ENCODE data around the gene ETV1. TPM values are rescaled to one million over a fixed set of nuclear protein-coding genes. Genes with fewer than 3 reads are reported as not detected.

The ETV1 gene
- total RNA-seq, 1 experiment from 2014 or later = 23.3 TPM

DNA sequence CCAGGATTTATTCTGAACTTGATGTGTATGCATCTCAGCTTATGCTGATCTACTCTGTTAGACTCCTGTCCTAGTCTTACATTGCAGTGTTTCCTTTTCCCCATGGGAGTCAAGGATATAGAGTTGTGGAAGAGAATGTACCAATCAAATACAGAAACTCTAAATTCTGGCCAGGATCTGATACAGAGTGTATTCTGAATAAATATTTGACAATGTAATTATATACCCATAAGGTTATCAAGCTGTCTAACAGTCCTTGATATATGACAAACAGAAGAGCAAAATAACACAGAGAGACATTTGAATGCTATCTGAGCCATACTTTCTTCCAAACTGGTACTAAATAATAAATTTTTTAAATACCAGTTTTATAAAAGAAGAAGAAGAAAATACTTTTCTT is 116.8 kb downstream of the ETV1 start:
- Histone ChIP-seq H3K9me2 (ENCODE audit: insufficient read depth) (no peaks in the 10 kb centered on the region), H3K4me2 (ENCODE audit: low read length) (no peak overlapping the region), H3K36me3 (ENCODE audit: control insufficient read depth in 1 of 2, insufficient read depth in 2 of 2, low read length in 2 of 2) (no peaks in the 10 kb centered on the region), H3K79me2 (ENCODE audit: insufficient read depth, low read length) (no peaks in the 10 kb centered on the region), H3K4me3 (replicated peaks in 1 of 2; ENCODE audit: low read depth in 1 of 2, low read length in 2 of 2) (no peak overlapping the region), H3K4me1 (ENCODE audit: control insufficient read depth in 1 of 2, insufficient read depth in 2 of 2, low read length in 2 of 2) (no peaks in the 10 kb centered on the region), H3K9ac (ENCODE audit: low read length) (no peak overlapping the region), H4K20me1 (ENCODE audit: insufficient read depth) (no peaks in the 10 kb centered on the region), H2AFZ (ENCODE audit: low read depth, low read length, poor library complexity, severe bottlenecking) (no peak overlapping the region), H3K27me3 (ENCODE audit: insufficient read depth, low read length) (no peaks in the 10 kb centered on the region), H3K9me3 (ENCODE audit: control insufficient read depth in 1 of 2, insufficient read depth in 1 of 2, low read depth in 1 of 2, low read length in 2 of 2) (no peaks in the 10 kb centered on the region), H3K27ac (ENCODE audit: low read depth, low read length) (no peak overlapping the region)
- CTCF ChIA-PET = no interaction called here
- intact Hi-C loops (cut with micrococcal nuclease) = no loop called here
- DNase-seq (ENCODE audit: low read depth, low spot score) (no peak), ATAC-seq (no peak)
- POLR2A ChIA-PET = interaction anchor here (0.8 kb wide), 1 partner anchor 94 kb away, joined by 3 read pairs; no protein-coding TSS in a partner anchor
- RAD21 ChIA-PET (ENCODE audit: low non-redundant PET in 1 of 2, low total read pairs in 2 of 2, uncharacterized antibody in 2 of 2, unreplicated experiment in 2 of 2) = no interaction called here
- TF ChIP-seq YY1 (IDR thresholded peaks at IDR 0.05; ENCODE audit: extremely low read depth, insufficient replicate concordance, low read depth, low read length) = no peak
- TF ChIP-seq CBX3 (IDR thresholded peaks at IDR 0.05; ENCODE audit: low read depth) = no peak
- TF ChIP-seq SP1 (IDR thresholded peaks at IDR 0.05; ENCODE audit: low read depth) = no peak
- TF ChIP-seq, protein P1, sequence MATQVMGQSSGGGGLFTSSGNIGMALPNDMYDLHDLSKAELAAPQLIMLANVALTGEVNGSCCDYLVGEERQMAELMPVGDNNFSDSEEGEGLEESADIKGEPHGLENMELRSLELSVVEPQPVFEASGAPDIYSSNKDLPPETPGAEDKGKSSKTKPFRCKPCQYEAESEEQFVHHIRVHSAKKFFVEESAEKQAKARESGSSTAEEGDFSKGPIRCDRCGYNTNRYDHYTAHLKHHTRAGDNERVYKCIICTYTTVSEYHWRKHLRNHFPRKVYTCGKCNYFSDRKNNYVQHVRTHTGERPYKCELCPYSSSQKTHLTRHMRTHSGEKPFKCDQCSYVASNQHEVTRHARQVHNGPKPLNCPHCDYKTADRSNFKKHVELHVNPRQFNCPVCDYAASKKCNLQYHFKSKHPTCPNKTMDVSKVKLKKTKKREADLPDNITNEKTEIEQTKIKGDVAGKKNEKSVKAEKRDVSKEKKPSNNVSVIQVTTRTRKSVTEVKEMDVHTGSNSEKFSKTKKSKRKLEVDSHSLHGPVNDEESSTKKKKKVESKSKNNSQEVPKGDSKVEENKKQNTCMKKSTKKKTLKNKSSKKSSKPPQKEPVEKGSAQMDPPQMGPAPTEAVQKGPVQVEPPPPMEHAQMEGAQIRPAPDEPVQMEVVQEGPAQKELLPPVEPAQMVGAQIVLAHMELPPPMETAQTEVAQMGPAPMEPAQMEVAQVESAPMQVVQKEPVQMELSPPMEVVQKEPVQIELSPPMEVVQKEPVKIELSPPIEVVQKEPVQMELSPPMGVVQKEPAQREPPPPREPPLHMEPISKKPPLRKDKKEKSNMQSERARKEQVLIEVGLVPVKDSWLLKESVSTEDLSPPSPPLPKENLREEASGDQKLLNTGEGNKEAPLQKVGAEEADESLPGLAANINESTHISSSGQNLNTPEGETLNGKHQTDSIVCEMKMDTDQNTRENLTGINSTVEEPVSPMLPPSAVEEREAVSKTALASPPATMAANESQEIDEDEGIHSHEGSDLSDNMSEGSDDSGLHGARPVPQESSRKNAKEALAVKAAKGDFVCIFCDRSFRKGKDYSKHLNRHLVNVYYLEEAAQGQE (IDR thresholded peaks at IDR 0.05; ENCODE audit: low read depth) = no peak
- TF ChIP-seq, protein P2, sequence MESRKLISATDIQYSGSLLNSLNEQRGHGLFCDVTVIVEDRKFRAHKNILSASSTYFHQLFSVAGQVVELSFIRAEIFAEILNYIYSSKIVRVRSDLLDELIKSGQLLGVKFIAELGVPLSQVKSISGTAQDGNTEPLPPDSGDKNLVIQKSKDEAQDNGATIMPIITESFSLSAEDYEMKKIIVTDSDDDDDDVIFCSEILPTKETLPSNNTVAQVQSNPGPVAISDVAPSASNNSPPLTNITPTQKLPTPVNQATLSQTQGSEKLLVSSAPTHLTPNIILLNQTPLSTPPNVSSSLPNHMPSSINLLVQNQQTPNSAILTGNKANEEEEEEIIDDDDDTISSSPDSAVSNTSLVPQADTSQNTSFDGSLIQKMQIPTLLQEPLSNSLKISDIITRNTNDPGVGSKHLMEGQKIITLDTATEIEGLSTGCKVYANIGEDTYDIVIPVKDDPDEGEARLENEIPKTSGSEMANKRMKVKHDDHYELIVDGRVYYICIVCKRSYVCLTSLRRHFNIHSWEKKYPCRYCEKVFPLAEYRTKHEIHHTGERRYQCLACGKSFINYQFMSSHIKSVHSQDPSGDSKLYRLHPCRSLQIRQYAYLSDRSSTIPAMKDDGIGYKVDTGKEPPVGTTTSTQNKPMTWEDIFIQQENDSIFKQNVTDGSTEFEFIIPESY (IDR thresholded peaks at IDR 0.05; ENCODE audit: extremely low read depth, insufficient replicate concordance, low read length) = no peak
- no TSS peak for BruUV-seq (replicated peaks)
